Prostate gland (tissue), 2 donors: ENCODE measurements around the gene DAD1.

Experiments
- POLR2A ChIP-seq: fragments of 450-650 bp; IDR thresholded peaks from one replicate; pipeline ENCODE4 v1.6.1; 2016; ENCODE audit warnings: antibody characterized with exemption, mild to moderate bottlenecking
- TF ChIP-seq, protein P1 (sequence below), 4 experiments: fragments of 200-600 bp in 2 of 4; fragments of 450-650 bp in 2 of 4; sonication (generic) in 2 of 4; IDR thresholded peaks; 1 replicate in 3 of 4; 2 replicates in 1 of 4; pipeline ENCODE4 v1.5.1; 2016 to 2019; ENCODE audit warnings: antibody characterized with exemption in 4 of 4, mild to moderate bottlenecking in 2 of 4, moderate library complexity in 2 of 4

GRCh38 chr14:22532345-22533056, 56.5 kb downstream of the DAD1 start:
- TF ChIP-seq, protein P1, sequence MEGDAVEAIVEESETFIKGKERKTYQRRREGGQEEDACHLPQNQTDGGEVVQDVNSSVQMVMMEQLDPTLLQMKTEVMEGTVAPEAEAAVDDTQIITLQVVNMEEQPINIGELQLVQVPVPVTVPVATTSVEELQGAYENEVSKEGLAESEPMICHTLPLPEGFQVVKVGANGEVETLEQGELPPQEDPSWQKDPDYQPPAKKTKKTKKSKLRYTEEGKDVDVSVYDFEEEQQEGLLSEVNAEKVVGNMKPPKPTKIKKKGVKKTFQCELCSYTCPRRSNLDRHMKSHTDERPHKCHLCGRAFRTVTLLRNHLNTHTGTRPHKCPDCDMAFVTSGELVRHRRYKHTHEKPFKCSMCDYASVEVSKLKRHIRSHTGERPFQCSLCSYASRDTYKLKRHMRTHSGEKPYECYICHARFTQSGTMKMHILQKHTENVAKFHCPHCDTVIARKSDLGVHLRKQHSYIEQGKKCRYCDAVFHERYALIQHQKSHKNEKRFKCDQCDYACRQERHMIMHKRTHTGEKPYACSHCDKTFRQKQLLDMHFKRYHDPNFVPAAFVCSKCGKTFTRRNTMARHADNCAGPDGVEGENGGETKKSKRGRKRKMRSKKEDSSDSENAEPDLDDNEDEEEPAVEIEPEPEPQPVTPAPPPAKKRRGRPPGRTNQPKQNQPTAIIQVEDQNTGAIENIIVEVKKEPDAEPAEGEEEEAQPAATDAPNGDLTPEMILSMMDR (IDR thresholded peaks at IDR 0.05): no peak
- TF ChIP-seq POLR2A: no peak
